ENCODE measurements around the gene ATP4A. TPM values are rescaled to one million over a fixed set of nuclear protein-coding genes. Genes with fewer than 3 reads are reported as not detected.
A peak's percentile ranks its signal among the peaks of the same experiment; 100 is the strongest.

Gene ATP4A
- total RNA-seq, 3 donors from 2014 or later, result not detected

DNA sequence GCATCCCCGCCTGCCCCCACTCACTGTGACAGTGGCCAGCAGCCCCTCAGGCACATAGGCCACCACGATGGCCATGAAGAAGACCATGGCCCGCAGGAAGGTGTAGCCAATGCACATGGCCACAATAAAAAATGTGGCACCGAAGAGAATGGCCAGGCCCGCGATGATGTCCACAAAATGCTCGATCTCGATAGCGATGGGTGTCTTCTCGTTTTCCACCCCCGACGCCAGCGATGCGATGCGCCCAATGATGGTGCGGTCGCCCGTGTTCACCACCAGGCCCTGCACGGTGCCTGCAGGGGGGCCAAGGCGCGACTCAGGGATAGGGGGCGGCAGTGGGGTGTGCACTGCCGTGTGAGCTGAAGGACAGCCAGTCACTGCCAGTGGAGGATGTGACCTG, 3.7 kb downstream of the ATP4A start:
- no peak for DNase-seq (ENCODE audit: low spot score in 2 of 2)
- no peaks in the 10 kb centered on the region for H3K4me1 ChIP-seq
- H3K27ac ChIP-seq, result no peak overlapping the region
- intact Hi-C loops (cut with DNase I; ENCODE audit: low total_unique reads), result no loop called here
- H3K9me3 ChIP-seq, result no peaks in the 10 kb centered on the region
- H3K36me3 ChIP-seq, result no peaks in the 10 kb centered on the region
- H3K4me3 ChIP-seq, result no peak overlapping the region
- peaks cover 3 to 44% of the 10 kb centered on the region in 2 donors for H3K27me3 ChIP-seq
- TF ChIP-seq POLR2AphosphoS5 (IDR thresholded peaks at IDR 0.05) (no peak), POLR2A (IDR thresholded peaks at IDR 0.05) (no peak)

DNA sequence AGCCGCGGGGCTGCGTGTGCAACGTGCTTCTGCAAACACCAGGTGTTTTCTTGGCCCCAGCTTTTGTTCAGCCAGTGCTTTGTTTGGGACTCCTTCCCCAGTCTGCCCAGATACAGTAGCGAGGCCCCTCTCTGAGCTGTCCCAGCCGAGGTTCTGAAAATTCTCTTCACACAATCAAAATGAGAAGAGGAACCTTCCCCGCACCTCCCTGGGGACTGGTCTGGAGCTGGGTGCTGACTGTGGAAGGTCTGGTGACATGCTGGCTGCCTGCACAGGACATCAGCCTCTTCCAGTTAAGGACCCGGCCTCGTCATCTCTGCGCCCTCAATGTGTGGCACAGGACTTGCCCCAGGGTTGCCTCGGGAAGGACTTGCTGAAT, 4.2 kb downstream of the ATP4A start:
- Histone ChIP-seq H3K4me1 (no peaks in the 10 kb centered on the region), H3K36me3 (no peaks in the 10 kb centered on the region), H3K9me3 (no peaks in the 10 kb centered on the region), H3K27ac (no peak overlapping the region), H3K27me3 (peaks cover 3 to 40% of the 10 kb centered on the region in 2 donors), H3K4me3 (no peak overlapping the region)
- no peak for DNase-seq (ENCODE audit: low spot score in 2 of 2)
- no peak for TF ChIP-seq POLR2A (IDR thresholded peaks at IDR 0.05)
- TF ChIP-seq POLR2AphosphoS5 (IDR thresholded peaks at IDR 0.05), result no peak
- no peak for TF ChIP-seq CTCF (IDR thresholded peaks at IDR 0.05)
- intact Hi-C loops (cut with DNase I; ENCODE audit: low total_unique reads), result no loop called here

GRCh38 chr19:35558400-35559280, 4.8 kb downstream of the ATP4A start:
- intact Hi-C loops (cut with DNase I; ENCODE audit: low total_unique reads), result no loop called here
- Histone ChIP-seq H3K4me3 (peak overlapping the region; percentile 20 to 67 (median 49)), H3K27me3 (peaks cover 3 to 40% of the 10 kb centered on the region in 2 donors), H3K36me3 (no peaks in the 10 kb centered on the region), H3K9me3 (no peaks in the 10 kb centered on the region), H3K4me1 (no peaks in the 10 kb centered on the region), H3K27ac (no peak overlapping the region)
- TF ChIP-seq POLR2AphosphoS5 (IDR thresholded peaks at IDR 0.05) (no peak), POLR2A (IDR thresholded peaks at IDR 0.05) (no peak), CTCF (IDR thresholded peaks at IDR 0.05) (no peak)
- no peak for DNase-seq (ENCODE audit: low spot score in 2 of 2)

GRCh38 chr19:35557539-35558399, 5.7 kb downstream of the ATP4A start:
- peaks cover 3 to 40% of the 10 kb centered on the region in 2 donors for H3K27me3 ChIP-seq
- no peak overlapping the region for H3K27ac ChIP-seq
- intact Hi-C loops (cut with DNase I; ENCODE audit: low total_unique reads), result no loop called here

More at GRCh38 chr19:35557539-35558399, 5.7 kb downstream of the ATP4A start:
- H3K9me3 ChIP-seq, result no peaks in the 10 kb centered on the region
- no peaks in the 10 kb centered on the region for H3K4me1 ChIP-seq
- H3K4me3 ChIP-seq, result peak overlapping the region; percentile 20 to 67 (median 49)
- peak in 1 of 2 donors; percentile 72 for DNase-seq (ENCODE audit: low spot score in 2 of 2)
- TF ChIP-seq CTCF (IDR thresholded peaks at IDR 0.05) (no peak), POLR2AphosphoS5 (IDR thresholded peaks at IDR 0.05) (no peak), POLR2A (IDR thresholded peaks at IDR 0.05) (no peak)
- H3K36me3 ChIP-seq, result no peaks in the 10 kb centered on the region
